GM19043 (cell line): ENCODE measurements around the gene TRAPPC6A.

Experiments used
- ATAC-seq: cut with Tn5 transposase; IDR thresholded peaks from one replicate; pipeline ENCODE4 v1.9.1; 2021; ENCODE audit warnings: low read depth; ENCODE audit not compliant: unreplicated experiment

TRAPPC6A gene

DNA sequence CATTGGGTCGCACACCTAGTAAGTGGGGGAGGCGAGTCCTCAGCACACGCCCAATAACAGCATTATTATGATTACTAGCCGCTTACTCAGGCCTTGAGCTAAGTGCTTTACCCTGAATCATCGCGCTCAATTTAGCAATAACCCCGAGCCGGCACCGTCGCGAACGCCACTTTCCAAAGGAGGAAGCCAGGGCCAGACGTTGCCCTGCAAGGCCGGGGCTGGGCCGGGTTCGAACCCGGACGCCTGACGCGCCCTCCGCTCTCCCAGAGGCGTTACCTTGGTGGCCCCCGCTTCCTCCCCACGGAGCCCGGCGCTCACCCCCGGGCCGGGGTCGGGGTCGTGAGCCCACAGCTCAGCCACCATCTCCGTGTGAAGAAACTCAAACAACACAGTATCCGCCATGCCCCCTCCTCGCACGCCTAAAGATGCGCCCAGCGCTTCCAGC lies at the start of gene TRAPPC6A:
Gene TRAPPC6A, minus strand, starts transcription at position 421 of the 445 bp plus-strand sequence. Its CDS starts 19 bp downstream, at position 402.
- no peak for ATAC-seq

GRCh38 chr19:45224645-45225044 lies 46.6 kb upstream of the TRAPPC6A start:
- no peak for ATAC-seq

DNA sequence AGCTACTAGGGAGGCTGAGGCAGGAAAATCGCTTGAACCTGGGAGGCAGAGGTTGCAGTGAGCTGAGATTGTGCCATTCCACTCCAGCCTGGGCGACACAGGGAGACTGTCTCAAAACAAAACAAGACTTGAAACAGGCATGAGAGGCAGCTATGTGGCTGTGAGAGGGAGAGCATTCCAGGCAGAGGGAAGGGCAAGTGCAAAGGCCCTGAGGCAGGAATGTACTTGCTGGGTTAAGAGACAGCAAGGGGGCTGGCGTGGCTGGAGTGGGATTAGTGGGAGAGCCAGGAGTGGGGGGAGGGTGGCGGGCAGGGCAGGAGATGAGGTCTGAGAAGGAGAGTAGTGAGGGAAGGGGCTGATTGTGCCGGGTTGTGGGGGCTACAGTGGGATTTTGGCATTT lies 45.8 kb upstream of the TRAPPC6A start:
- no peak for ATAC-seq

- ATAC-seq = no peak
Measured at GRCh38 chr19:45222724-45223123, 44.7 kb upstream of the TRAPPC6A start.

DNA sequence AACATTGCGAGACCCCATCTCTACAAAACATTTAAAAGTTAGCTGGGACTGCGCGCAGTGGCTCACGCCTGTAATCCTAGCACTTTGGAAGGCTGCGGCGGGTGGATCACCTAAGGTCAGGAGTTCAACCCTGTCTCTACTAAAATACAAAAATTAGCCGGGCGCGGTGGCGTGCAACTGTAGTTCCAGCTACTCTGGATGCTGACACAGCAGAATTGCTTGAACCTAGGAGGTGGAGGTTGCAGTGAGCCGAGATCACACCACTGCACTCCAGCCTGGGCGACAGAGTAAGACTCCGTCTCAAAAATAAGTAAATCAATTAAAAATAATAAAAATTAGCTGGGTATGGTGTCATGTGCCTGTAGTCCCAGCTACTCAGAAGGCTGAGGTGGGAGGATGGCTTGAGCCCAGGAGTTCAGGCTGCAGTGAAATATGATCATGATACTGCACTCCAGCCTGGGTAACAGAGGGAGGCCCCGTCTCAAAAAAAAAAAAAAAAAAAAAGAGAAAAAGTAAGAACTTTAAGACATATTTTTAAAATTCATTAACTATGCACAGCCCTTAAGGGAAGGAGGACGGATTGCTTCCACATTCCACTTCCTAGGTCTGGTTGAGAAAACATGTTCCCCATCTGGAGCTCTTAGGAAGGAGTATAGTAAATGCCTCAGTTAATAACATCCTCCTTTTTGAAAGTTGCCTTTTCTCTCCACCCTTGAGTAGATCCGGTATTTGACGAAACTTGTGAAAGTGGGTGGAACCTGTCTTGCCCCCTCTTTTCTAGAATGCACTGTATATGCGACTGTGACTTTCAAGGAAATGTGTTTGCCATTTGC lies 41.1 kb upstream of the TRAPPC6A start:
- no peak for ATAC-seq

- ATAC-seq = no peak
Measured at GRCh38 chr19:45218426-45218825, 40.4 kb upstream of the TRAPPC6A start.

GRCh38 chr19:45217957-45218334 lies 39.9 kb upstream of the TRAPPC6A start:
- no peak for ATAC-seq

DNA sequence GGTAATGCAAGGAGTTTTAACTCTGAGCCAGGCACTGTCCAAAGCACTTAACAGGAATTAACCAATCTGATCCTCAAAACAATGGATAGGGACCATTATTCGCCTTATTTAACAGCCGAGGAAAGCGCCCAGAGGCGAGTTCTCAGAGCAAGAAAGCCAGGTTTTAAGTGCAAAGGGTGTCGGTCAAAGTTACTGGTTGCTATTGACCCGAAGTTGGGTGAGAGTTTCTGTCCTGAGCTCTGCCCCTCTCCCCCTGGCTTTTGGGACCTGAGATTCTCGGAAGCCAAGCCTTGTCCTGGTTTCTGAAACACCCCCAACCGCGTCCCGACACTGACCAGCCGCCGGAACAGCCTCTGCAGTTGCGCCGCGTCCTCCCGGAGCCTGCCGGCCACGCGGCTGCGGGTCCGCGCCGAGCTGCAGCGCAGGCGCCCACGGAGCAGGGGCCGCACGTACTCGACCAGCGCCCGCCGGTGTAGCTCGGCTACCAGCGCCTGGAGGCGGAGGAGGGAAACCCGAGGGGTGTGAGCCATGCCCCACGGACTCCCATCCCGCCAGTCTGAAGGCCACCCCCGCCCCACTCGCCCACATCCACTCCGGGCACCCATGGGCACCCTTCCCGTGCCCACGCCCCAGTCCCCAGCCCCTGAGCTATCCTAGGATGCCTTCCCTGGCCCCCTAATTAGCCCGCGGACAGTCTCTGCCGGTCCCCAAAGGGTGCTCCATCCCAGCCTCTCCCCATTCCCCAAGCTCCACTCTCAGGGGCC lies 39.3 kb upstream of the TRAPPC6A start:
- no peak for ATAC-seq

DNA sequence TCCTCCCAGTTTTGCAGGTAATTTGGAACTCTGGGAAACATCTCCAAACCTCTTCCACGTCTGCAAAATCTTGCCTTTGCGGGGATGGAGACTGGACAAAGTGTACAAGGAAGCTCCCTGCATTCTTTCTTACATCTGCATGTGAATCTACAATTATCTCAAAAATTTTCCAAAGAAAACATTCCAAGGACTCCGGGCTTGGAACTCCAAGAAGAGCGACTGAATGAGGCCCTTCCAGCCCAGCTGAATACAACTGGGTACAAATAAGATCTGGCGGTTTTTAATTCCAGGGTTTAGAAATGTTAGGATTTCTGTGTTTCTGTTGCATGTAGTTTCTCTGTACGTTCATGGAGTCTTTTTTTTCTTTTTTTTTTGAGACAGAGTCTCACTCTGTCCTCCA lies 38.6 kb upstream of the TRAPPC6A start:
- no peak for ATAC-seq

GRCh38 chr19:45215391-45216191 lies 37.6 kb upstream of the TRAPPC6A start:
- ATAC-seq = no peak

GRCh38 chr19:45213031-45213430 lies 35.0 kb upstream of the TRAPPC6A start:
- no peak for ATAC-seq

GRCh38 chr19:45211751-45212381 lies 33.8 kb upstream of the TRAPPC6A start:
- ATAC-seq = no peak

- ATAC-seq = no peak
Measured at GRCh38 chr19:45206328-45206727, 28.3 kb upstream of the TRAPPC6A start.

GRCh38 chr19:45205810-45206209 lies 27.8 kb upstream of the TRAPPC6A start:
- no peak for ATAC-seq

DNA sequence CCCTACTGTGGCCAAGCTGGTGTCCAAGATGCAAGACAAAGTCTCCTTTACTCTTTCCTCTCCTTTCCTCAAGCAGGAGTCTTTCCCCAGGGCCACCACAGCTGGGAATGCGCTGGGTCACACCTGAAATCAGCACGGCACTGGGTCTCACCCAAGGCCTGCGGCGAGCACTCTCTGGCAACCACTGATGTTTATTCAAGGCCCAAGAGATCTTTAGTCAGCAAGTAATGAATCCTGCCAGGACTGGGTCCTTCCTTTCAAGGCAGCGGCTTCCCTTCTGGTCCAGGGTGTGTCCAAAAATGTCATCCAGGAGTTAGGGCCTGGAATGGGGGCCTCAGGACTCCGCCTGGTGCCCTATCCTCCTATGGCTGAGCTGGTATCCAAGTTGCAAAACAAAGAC lies 24.6 kb upstream of the TRAPPC6A start:
- ATAC-seq = no peak

DNA sequence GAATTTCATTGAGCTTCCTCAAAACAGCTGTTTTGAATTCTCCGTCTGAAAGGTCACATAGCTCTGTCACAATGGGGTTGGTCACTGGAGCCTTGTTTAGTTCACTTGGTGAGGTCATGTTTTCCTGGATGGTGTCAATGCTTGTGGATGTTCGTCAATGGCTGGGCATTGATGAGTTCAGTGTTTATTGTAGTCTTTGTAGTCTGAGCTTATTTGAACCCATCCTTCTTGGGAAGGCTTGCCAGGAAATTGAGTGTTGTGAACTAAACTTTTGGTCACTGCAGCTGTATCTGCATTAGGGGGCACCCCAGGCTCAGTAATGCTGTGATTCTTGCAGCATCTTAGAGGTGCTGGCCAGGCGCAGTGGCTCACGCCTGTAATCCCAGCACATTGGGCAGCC lies 22.5 kb upstream of the TRAPPC6A start:
- ATAC-seq = no peak

- no peak for ATAC-seq
Measured at GRCh38 chr19:45195764-45196163, 17.7 kb upstream of the TRAPPC6A start.

DNA sequence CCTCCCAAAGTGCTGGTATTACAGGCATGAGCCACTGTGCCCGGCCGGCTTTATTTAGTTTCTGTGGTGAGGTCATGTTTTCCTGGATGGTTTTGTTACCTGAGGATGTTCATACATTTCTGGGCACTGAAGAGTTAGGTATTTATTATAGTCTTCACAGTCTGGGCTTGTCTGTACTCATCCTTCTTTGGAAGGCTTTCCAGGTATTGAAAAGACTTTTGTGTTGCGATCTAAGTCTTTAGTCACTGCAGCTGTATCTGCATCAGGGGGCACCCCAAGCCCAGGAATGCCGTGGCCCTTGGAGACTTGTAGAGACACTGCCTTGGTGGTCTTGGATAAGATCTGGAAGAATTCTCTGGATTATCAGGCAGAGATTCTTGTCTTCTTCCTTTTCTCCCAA lies 13.3 kb upstream of the TRAPPC6A start:
- ATAC-seq = no peak

- ATAC-seq = no peak
Measured at GRCh38 chr19:45189971-45190370, 11.9 kb upstream of the TRAPPC6A start.

- ATAC-seq = no peak
Measured at GRCh38 chr19:45187421-45188100, 9.5 kb upstream of the TRAPPC6A start.
